ENCODE data around the gene AOC1.

DNA sequence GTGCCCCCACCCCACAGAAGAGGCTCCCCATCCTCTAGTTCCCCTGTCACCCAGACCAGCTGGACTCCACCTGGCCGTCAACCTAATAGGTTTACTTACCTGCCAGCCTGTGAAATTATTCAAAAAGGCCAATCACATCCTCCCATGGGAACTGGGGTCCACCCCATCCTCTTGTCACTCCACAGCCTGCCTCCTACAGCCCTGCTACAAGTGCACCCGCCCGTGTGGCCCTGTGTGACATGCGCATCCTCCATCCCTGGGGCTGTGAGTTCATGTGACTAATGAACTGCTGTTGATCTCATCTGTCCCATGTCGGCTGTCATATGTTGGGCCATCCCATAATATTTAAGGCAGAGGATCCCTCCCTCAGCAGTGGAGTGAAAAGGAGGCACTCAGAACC lies 39.4 kb downstream of the AOC1 start:
- no peak for TF ChIP-seq ZNF274 (IDR thresholded peaks at IDR 0.05; ENCODE audit: low read depth, low read length)
- no peak for TF ChIP-seq YY1 (IDR thresholded peaks at IDR 0.05; ENCODE audit: insufficient read depth, insufficient read length)
- no peak for TF ChIP-seq SUZ12 (IDR thresholded peaks at IDR 0.05; ENCODE audit: extremely low read depth, insufficient read depth, insufficient read length)

Data from NT2/D1 (cell line).